ENCODE data around the gene SP110.

SP110 gene

GRCh38 chr2:230219419-230220331 lies at the start of gene SP110:
TSS of gene SP110 (minus strand) at chr2:230219984. CDS start at chr2:230216927, 3,057 bp downstream.
- TF ChIP-seq, protein P1, sequence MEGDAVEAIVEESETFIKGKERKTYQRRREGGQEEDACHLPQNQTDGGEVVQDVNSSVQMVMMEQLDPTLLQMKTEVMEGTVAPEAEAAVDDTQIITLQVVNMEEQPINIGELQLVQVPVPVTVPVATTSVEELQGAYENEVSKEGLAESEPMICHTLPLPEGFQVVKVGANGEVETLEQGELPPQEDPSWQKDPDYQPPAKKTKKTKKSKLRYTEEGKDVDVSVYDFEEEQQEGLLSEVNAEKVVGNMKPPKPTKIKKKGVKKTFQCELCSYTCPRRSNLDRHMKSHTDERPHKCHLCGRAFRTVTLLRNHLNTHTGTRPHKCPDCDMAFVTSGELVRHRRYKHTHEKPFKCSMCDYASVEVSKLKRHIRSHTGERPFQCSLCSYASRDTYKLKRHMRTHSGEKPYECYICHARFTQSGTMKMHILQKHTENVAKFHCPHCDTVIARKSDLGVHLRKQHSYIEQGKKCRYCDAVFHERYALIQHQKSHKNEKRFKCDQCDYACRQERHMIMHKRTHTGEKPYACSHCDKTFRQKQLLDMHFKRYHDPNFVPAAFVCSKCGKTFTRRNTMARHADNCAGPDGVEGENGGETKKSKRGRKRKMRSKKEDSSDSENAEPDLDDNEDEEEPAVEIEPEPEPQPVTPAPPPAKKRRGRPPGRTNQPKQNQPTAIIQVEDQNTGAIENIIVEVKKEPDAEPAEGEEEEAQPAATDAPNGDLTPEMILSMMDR (IDR thresholded peaks at IDR 0.05; ENCODE audit: low read depth, low read length, poor library complexity, severe bottlenecking): no peak
- no peak for TF ChIP-seq EZH2phosphoT487 (IDR thresholded peaks at IDR 0.05; ENCODE audit: borderline replicate concordance, low read length)
- Histone ChIP-seq H3K4me1 (ENCODE audit: control insufficient read depth, low read length) (peaks cover 74% of the 10 kb centered on the region), H3K4me2 (ENCODE audit: low read length) (peak within 1 kb of the TSS; percentile 66), H3K27ac (ENCODE audit: low read depth, low read length) (peak within 1 kb of the TSS; percentile 27; the same call in 1 of the 2 replicates), H3K9me2 (replicated peaks; ENCODE audit: control insufficient read depth, low read length) (no peaks in the 10 kb centered on the region), H3K79me2 (ENCODE audit: control insufficient read depth, low read length) (no peaks in the 10 kb centered on the region), H3K27me3 (ENCODE audit: control insufficient read depth, low read length) (no peaks in the 10 kb centered on the region), H4K20me1 (ENCODE audit: control insufficient read depth, insufficient read depth, low read depth, low read length) (no peaks in the 10 kb centered on the region), H3K36me3 (ENCODE audit: control insufficient read depth, low read length) (peaks cover 21% of the 10 kb centered on the region), H3K4me3 (ENCODE audit: low read length) (peak within 1 kb of the TSS; percentile 74), H3F3A (ENCODE audit: control insufficient read depth, insufficient read depth) (no peaks in the 10 kb centered on the region; the same call in 1 of the 2 replicates), H3K9me3 (ENCODE audit: control insufficient read depth, insufficient read depth, low read length) (no peaks in the 10 kb centered on the region)

DNA sequence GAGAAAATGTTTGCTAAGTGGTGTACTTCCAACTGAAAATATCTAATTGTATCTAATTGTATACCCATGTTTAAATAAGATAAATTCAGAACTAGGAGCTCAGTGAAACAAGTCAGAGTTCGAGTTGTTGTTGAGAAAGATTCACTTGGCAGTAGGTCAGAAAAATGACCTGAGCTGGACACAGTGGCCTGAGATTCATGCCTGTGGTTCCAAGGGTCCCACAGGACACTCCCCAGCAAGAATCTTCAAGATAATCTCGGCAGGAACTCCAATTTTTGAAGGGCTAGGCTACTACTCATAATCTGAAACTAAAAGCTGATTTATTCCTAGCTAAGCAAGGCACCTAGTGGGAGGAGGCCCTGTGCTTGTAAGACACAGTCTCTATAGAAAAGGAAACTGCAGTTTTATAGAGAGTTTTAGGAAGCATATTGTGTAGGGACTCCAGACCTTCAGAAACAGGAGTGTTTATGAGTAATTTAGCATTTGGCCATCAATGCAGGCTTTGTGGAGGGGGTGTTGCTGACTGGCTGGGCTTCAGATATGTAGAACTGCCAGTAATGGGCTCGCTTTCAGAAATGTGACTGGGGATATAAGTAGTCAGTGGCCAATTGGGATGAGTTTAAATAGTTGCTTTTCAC lies 48.9 kb upstream of the SP110 start:
- Histone ChIP-seq H3K4me1 (ENCODE audit: control insufficient read depth, low read length) (no peaks in the 10 kb centered on the region), H3K9me2 (replicated peaks; ENCODE audit: control insufficient read depth, low read length) (no peaks in the 10 kb centered on the region), H3K4me2 (ENCODE audit: low read length) (no peak overlapping the region), H3K27me3 (ENCODE audit: control insufficient read depth, low read length) (no peaks in the 10 kb centered on the region), H3K4me3 (ENCODE audit: low read length) (no peak overlapping the region), H3K9me3 (ENCODE audit: control insufficient read depth, insufficient read depth, low read length) (no peaks in the 10 kb centered on the region), H3K79me2 (ENCODE audit: control insufficient read depth, low read length) (no peaks in the 10 kb centered on the region), H3F3A (ENCODE audit: control insufficient read depth, insufficient read depth) (no peaks in the 10 kb centered on the region), H3K27ac (ENCODE audit: low read depth, low read length) (no peak overlapping the region), H3K36me3 (ENCODE audit: control insufficient read depth, low read length) (no peaks in the 10 kb centered on the region), H4K20me1 (ENCODE audit: control insufficient read depth, insufficient read depth, low read depth, low read length) (no peaks in the 10 kb centered on the region)
- no peak for TF ChIP-seq EZH2phosphoT487 (IDR thresholded peaks at IDR 0.05; ENCODE audit: borderline replicate concordance, low read length)
- TF ChIP-seq, protein P1 (IDR thresholded peaks at IDR 0.05; ENCODE audit: low read depth, low read length, poor library complexity, severe bottlenecking): no peak

GRCh38 chr2:230267556-230267955 lies 47.8 kb upstream of the SP110 start:
- H3K9me2 ChIP-seq (replicated peaks; ENCODE audit: control insufficient read depth, low read length): no peaks in the 10 kb centered on the region
- no peaks in the 10 kb centered on the region for H4K20me1 ChIP-seq (ENCODE audit: control insufficient read depth, insufficient read depth, low read depth, low read length)
- no peak for TF ChIP-seq EZH2phosphoT487 (IDR thresholded peaks at IDR 0.05; ENCODE audit: borderline replicate concordance, low read length)
- TF ChIP-seq, protein P1 (IDR thresholded peaks at IDR 0.05; ENCODE audit: low read depth, low read length, poor library complexity, severe bottlenecking): no peak
- no peaks in the 10 kb centered on the region for H3K9me3 ChIP-seq (ENCODE audit: control insufficient read depth, insufficient read depth, low read length)
- no peaks in the 10 kb centered on the region for H3K4me1 ChIP-seq (ENCODE audit: control insufficient read depth, low read length)
- no peak overlapping the region for H3K27ac ChIP-seq (ENCODE audit: low read depth, low read length)
- no peaks in the 10 kb centered on the region for H3F3A ChIP-seq (ENCODE audit: control insufficient read depth, insufficient read depth)
- no peak overlapping the region for H3K4me2 ChIP-seq (ENCODE audit: low read length)
- H3K79me2 ChIP-seq (ENCODE audit: control insufficient read depth, low read length): no peaks in the 10 kb centered on the region
- no peaks in the 10 kb centered on the region for H3K36me3 ChIP-seq (ENCODE audit: control insufficient read depth, low read length)
- no peak overlapping the region for H3K4me3 ChIP-seq (ENCODE audit: low read length)
- no peaks in the 10 kb centered on the region for H3K27me3 ChIP-seq (ENCODE audit: control insufficient read depth, low read length)
